Endothelial cell of umbilical vein (primary cell): ENCODE results near the gene TMCO2. TPM values are rescaled to one million over a fixed set of nuclear protein-coding genes. Genes with fewer than 3 reads are reported as not detected.

ENCODE experiments used
- BruUV-seq: library from RNA; stranded (reverse); fragments of 400-500 nt; replicated peaks from 2 replicates; lab custom pipeline; 2021; lab: Mats Ljungman, UMichigan
- CTCF ChIA-PET: fragments of 300-600, 350-600 bp; sonication (Branson Sonifier 250); formaldehyde crosslinking; loops from one replicate; lab custom pipeline; 2021; ENCODE audit warnings: antibody characterized with exemption, inconsistent platforms; lab: Charles Lee
- POLR2A ChIA-PET: fragments of 300-600, 350-600 bp; sonication (Branson Sonifier 250); formaldehyde crosslinking; loops from one replicate; lab custom pipeline; 2021; ENCODE audit warnings: antibody characterized with exemption, inconsistent platforms; lab: Charles Lee
- DNase-seq: peaks from one replicate; pipeline ENCODE4 v3.0.0-alpha.2; 2011; ENCODE audit warnings: low read depth, low spot score
- FAIRE-seq: peaks from 2 replicates; lab custom pipeline; 2011; peaks lifted over from hg19 to GRCh38; lab: Jason Lieb, UNC
- H2AFZ ChIP-seq: 2 replicates; pipeline ENCODE4 v1.6.0; 2012; ENCODE audit warnings: low read depth, low read length, control low read depth, inconsistent platforms
- H3K27ac ChIP-seq: 2 replicates; pipeline ENCODE4 v1.5.1; 2011; ENCODE audit warnings: low read depth, mild to moderate bottlenecking, control low read depth, low read length, moderate library complexity; ENCODE audit not compliant: insufficient read depth
- H3K27me3 ChIP-seq, 2 experiments: 2 replicates each; pipeline versions ENCODE4 v1.6.0 to v1.6.1; 2011; ENCODE audit warnings: low read length in 2 of 2, mixed read lengths in 1 of 2; ENCODE audit not compliant: control insufficient read depth in 2 of 2, insufficient read depth in 2 of 2
- H3K36me3 ChIP-seq, 2 experiments: 2 replicates in 1 of 2; 3 replicates in 1 of 2; pipeline ENCODE4 v1.5.1; 2011; ENCODE audit warnings: low read length in 2 of 2, mild to moderate bottlenecking in 1 of 2, moderate library complexity in 1 of 2; ENCODE audit not compliant: control insufficient read depth in 2 of 2, insufficient read depth in 2 of 2; ENCODE audit errors: extremely low read depth in 1 of 2
- H3K4me1 ChIP-seq: 3 replicates; pipeline ENCODE4 v1.5.1; 2011; ENCODE audit warnings: mild to moderate bottlenecking, low read length; ENCODE audit not compliant: control insufficient read depth, insufficient read depth; ENCODE audit errors: extremely low read depth
- H3K4me2 ChIP-seq: 2 replicates; pipeline ENCODE4 v1.6.1; 2011; ENCODE audit warnings: low read length, control low read depth, mixed read lengths; ENCODE audit not compliant: insufficient read depth
- H3K4me3 ChIP-seq, 3 experiments: fragments of 200-600 bp in 1 of 3; sonication (generic), shearing (Covaris generic) in 1 of 3; replicated peaks in 1 of 3; 2 replicates each; pipeline ENCODE4 v1.5.1; 2011 to 2016; ENCODE audit warnings: control low read depth in 3 of 3, low read length in 3 of 3, mild to moderate bottlenecking in 2 of 3, inconsistent platforms in 1 of 3, low read depth in 1 of 3, moderate library complexity in 1 of 3; ENCODE audit not compliant: insufficient read depth in 1 of 3
- H3K79me2 ChIP-seq: 2 replicates; pipeline ENCODE4 v1.6.0; 2012; ENCODE audit warnings: low read length, inconsistent platforms; ENCODE audit not compliant: control insufficient read depth, insufficient read depth
- H3K9ac ChIP-seq: replicated peaks from 2 replicates; pipeline ENCODE3; 2011; ENCODE audit warnings: low read length, control low read depth; ENCODE audit not compliant: insufficient read depth; ENCODE audit errors: extremely low read depth
- H3K9me1 ChIP-seq: replicated peaks from 3 replicates; pipeline ENCODE4 v1.6.0; 2011; ENCODE audit warnings: mild to moderate bottlenecking, low read length; ENCODE audit not compliant: control insufficient read depth, insufficient read depth; ENCODE audit errors: extremely low read depth
- H3K9me3 ChIP-seq: replicated peaks from 2 replicates; pipeline ENCODE4 v1.5.1; 2012; ENCODE audit warnings: low read length, inconsistent platforms; ENCODE audit not compliant: control insufficient read depth, insufficient read depth
- H4K20me1 ChIP-seq: replicated peaks from 2 replicates; pipeline ENCODE3; 2011; ENCODE audit warnings: mild to moderate bottlenecking, low read length; ENCODE audit not compliant: control insufficient read depth, insufficient read depth; ENCODE audit errors: extremely low read depth
- EZH2 ChIP-seq: IDR thresholded peaks from 2 replicates; pipeline ENCODE4 v1.6.1; 2012; ENCODE audit warnings: borderline replicate concordance, low read depth, mild to moderate bottlenecking, moderate library complexity, low read length, inconsistent platforms; ENCODE audit not compliant: severe bottlenecking
- FOS ChIP-seq: IDR thresholded peaks from 2 replicates; pipeline ENCODE4 v1.6.1; 2011; ENCODE audit warnings: mild to moderate bottlenecking, low read length, moderate library complexity, borderline replicate concordance; ENCODE audit not compliant: insufficient read depth
- JUN ChIP-seq: IDR thresholded peaks from 2 replicates; pipeline ENCODE4 v1.6.1; 2011; ENCODE audit warnings: borderline replicate concordance, low read depth; ENCODE audit not compliant: insufficient read length, insufficient read depth
- MYC ChIP-seq: IDR thresholded peaks from one replicate; pipeline ENCODE4 v1.6.1; 2011; ENCODE audit warnings: mild to moderate bottlenecking, low read depth, low read length
- POLR2A ChIP-seq: IDR thresholded peaks from 2 replicates; pipeline ENCODE4 v1.6.1; 2012; ENCODE audit warnings: low read depth, mild to moderate bottlenecking, control low read depth, low read length
- POLR2AphosphoS5 ChIP-seq: IDR thresholded peaks from 2 replicates; pipeline ENCODE4 v1.6.1; 2012; ENCODE audit warnings: low read depth, mild to moderate bottlenecking, control low read depth, low read length, moderate library complexity; ENCODE audit not compliant: insufficient read depth
- dilution Hi-C: fragments of 300-500 bp; cut with MboI; formaldehyde crosslinking; loops from one replicate; pipeline ENCODE4 v1.15.0; 2019; ENCODE audit warnings: low sequenced_read_pairs; ENCODE audit not compliant: extremely low pct_ligation_motif_present
- intact Hi-C: fragments of 100-400 bp; cut with micrococcal nuclease; formaldehyde crosslinking; loops from one replicate; pipeline ENCODE4 v1.10.0; 2022
- polyA plus RNA-seq, 4 experiments: library from polyadenylated mRNA; depleted of rRNA in 3 of 4; stranded (reverse) in 3 of 4; unstranded in 1 of 4; fragments of >200 nt; gene quantifications; 2 replicates each; pipeline versions ENCODE4 v1.2.1 to v1.2.3, GENCODE V29; 2011 to 2012; ENCODE audit warnings: missing spikeins in 1 of 4
- total RNA-seq: library from RNA; stranded (reverse); gene quantifications from 2 replicates; pipeline ENCODE4 v1.2.3, GENCODE V29; 2021
- TF ChIP-seq, protein P1 (sequence below): IDR thresholded peaks from 2 replicates; pipeline ENCODE4 v1.6.1; 2011; ENCODE audit not compliant: insufficient read depth, insufficient read length
- TF ChIP-seq, protein P2 (sequence below), 2 donors: IDR thresholded peaks; 1 replicate in 1 of 2; 2 replicates in 1 of 2; pipeline ENCODE4 v1.5.1; 2011; ENCODE audit warnings: low read length in 2 of 2, mild to moderate bottlenecking in 2 of 2, moderate library complexity in 2 of 2, control low read depth in 1 of 2, inconsistent platforms in 1 of 2, low read depth in 1 of 2; ENCODE audit not compliant: insufficient read depth in 1 of 2; ENCODE audit errors: extremely low read depth in 1 of 2

Gene TMCO2
- total and polyA plus RNA-seq, 2 donors (not counting 3 experiments of a cell fraction or from before 2014, with no cell fraction given), result not detected

DNA sequence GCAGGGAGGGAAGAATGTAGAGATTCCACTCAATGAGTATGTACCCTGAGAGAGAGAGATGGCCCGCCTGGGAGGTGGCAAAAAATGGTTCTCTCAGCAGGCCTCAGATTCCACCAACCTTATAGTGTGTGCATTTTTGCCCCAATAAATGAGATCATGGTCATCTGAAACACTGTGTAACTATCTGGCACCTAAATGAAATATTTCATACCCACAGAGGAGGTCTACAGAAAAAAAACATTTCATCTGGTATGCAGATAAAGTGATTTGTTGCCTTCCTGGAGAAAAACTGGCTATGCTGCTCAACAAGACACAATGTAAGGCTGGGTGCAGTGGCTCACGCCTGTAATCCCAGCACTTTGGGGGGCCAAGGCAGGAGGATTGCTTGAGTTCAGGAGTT is 4.9 kb downstream of the TMCO2 start:
- ChIA-PET POLR2A (no interaction called here), CTCF (interaction anchor here (0.7 kb wide), 1 partner anchor 9 kb away, joined by 3 read pairs; no protein-coding TSS in a partner anchor)
- H3K27ac ChIP-seq, result no peak overlapping the region
- no peak overlapping the region for H3K4me3 ChIP-seq
- no peak overlapping the region for H3K4me2 ChIP-seq
- no peaks in the 10 kb centered on the region for H3K9me3 ChIP-seq
- TF ChIP-seq JUN, result no peak
- TF ChIP-seq EZH2, result no peak
- TF ChIP-seq POLR2AphosphoS5, result no peak
- no peak for TF ChIP-seq FOS
- TF ChIP-seq MYC, result no peak
- TF ChIP-seq POLR2A, result no peak
- TF ChIP-seq, protein P1, sequence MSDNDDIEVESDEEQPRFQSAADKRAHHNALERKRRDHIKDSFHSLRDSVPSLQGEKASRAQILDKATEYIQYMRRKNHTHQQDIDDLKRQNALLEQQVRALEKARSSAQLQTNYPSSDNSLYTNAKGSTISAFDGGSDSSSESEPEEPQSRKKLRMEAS, result no peak
- TF ChIP-seq, protein P2, sequence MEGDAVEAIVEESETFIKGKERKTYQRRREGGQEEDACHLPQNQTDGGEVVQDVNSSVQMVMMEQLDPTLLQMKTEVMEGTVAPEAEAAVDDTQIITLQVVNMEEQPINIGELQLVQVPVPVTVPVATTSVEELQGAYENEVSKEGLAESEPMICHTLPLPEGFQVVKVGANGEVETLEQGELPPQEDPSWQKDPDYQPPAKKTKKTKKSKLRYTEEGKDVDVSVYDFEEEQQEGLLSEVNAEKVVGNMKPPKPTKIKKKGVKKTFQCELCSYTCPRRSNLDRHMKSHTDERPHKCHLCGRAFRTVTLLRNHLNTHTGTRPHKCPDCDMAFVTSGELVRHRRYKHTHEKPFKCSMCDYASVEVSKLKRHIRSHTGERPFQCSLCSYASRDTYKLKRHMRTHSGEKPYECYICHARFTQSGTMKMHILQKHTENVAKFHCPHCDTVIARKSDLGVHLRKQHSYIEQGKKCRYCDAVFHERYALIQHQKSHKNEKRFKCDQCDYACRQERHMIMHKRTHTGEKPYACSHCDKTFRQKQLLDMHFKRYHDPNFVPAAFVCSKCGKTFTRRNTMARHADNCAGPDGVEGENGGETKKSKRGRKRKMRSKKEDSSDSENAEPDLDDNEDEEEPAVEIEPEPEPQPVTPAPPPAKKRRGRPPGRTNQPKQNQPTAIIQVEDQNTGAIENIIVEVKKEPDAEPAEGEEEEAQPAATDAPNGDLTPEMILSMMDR (IDR thresholded peaks at IDR 0.05; ENCODE audit: extremely low read depth in 1 of 2, insufficient read depth in 1 of 2, low read depth in 1 of 2, low read length in 2 of 2), result no peak
- H3K79me2 ChIP-seq, result peaks cover 9% of the 10 kb centered on the region
- H3K9ac ChIP-seq, result no peak overlapping the region
- no peaks in the 10 kb centered on the region for H3K36me3 ChIP-seq
- intact Hi-C loops, result no loop called here
- no peak for DNase-seq
- BruUV-seq, result no TSS peak
- no peaks in the 10 kb centered on the region for H3K27me3 ChIP-seq
- no peak overlapping the region for H2AFZ ChIP-seq
- dilution Hi-C loops, result no loop called here
- peaks cover 24% of the 10 kb centered on the region for H3K4me1 ChIP-seq
- FAIRE-seq, result no peak
- H4K20me1 ChIP-seq, result no peaks in the 10 kb centered on the region
- H3K9me1 ChIP-seq, result no peaks in the 10 kb centered on the region
